NK-92 treated with Interleukin-12 subunit alpha and Interleukin-12 subunit beta, amount 100 ng/mL, for 24 hours (cell line): ENCODE data around the gene ANAPC16.
A peak's percentile ranks its signal among the peaks of the same experiment; 100 is the strongest.
"Not testable (repeated sequence)": the region's sequence is repeated elsewhere in the genome, so short reads cannot be mapped to it uniquely, and the experiment has no call there.

ENCODE experiments used
- DNase-seq: peaks from one replicate; lab custom pipeline; 2025; lab: John Stamatoyannopoulos, UW

ANAPC16 gene

DNA sequence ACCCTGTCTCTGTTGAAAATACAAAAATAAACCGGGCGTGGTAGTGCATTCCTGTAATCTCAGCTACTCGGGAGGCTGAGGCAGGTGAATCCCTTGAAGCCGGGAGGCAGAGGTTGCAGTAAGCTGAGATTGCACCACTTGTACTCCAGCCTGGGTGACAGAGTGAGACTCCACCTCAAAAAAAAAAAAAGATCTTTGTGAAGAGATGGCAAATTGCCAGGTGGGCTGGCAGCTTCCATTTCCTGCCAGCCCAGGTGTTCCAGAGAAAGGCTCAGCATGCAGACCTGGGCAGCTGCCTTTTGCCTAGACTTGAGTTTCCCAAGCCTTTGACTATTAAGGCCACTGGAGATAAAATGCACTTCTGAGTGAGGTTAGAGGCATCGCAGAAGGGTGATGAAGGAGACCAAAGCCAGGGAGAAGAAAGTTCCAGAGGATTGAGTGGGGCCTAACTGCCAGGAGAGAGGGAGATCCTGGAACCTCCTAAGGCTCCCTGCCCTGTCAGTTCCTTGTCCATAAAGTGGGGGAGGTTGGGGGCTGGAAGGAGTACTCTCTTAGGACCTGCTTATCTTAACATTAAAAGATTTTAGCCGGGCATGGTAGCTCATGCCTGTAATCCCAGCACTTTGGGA is 47.9 kb downstream of the ANAPC16 start:
- DNase-seq, result no peak

DNA sequence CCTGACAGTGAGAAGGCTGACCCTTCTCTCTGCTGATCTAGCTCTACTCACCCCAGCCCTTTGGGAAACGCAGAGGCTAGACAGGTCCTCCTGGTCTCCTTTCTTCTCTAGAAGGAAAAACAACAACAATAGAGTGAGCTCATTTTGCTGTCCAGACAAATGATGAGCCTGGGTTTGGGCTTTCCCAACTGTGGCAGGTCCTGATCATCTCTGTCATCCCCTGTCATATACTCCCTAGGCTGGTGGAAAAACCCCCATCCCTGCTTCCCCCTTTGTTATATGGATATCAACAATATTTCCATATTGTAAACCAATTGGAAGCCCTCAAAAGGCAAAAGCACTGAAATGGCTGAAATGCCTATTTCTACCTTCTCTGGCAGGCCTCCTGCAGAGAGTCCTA is 48.7 kb downstream of the ANAPC16 start:
- no peak for DNase-seq

DNA sequence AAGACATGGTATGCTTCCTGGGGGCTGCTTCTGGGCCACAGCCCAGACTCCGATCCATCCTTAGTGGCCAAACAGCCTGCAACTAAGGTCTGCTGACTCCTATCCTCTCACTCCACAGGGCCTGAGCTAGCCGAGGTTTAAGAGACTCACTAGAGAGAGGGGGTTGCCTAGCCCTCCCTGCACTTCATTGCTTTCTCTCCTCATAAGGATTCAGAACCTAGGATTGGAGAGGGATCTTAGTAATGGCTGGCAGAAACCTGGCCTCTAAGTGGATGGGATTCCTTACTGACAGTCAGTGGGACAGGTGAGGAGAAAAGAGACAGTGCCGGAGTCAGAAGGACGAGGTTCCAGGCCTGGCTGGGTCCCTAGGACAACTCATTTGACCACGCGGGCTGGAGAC is 49.7 kb downstream of the ANAPC16 start:
- no peak for DNase-seq

DNA sequence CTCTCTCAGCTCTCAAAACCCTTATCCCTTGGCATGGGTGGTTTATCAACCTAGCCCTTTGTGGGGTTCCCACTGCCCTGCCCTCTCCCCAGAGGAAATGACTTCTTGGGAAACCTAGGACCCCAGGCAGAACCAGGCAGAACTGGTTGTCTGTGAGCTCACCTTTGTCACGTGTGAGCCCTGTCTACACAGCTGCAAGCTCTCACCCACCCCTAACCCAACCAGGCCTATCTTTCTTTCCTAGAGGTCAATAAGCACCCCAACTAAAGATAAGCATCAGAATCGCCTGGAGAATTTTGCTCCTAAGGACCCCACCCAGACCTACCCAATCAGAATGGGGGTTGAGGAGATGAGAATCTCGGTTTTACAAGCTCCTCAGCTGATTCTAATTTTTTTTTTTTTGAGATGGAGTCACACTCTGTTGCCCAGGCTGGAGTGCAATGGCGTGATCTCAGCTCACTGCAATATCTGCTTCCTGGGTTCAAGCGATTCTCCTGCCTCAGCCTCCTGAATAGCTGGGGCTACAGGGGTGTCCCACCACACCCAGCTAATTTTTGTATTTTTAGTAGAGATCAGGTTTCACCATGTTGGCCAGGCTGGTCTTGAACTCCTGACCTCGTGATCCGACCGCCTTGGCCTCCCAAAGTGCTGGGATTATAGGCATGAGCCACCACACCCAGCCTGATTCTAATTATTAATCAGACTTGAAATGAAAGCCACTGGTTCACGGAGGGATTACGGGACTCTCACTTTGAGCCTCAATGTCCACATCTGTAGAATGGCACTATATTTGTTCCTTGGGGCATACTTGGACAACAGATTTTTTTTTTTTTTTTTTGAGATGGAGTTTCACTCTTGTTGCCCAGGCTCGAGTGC is 50.4 kb downstream of the ANAPC16 start:
- no peak for DNase-seq

DNA sequence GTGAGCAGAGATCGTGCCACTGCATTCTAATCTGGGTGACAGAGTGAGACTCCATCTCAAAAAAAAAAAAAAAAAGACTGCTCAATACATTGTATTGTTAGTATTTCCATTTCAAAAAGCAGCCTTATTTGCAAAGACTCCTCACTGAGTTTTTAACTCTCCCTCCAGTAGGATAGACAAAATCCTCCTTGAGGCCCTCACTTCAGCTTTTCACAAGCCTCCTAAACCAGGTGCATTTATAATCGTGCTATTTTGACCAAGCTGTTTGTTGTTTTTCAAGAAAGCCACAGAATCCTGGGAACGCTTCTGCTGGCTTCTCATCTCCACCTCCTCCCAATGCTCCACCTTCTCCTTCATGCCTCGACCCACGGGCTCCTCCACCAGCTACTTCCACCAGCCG is 51.6 kb downstream of the ANAPC16 start:
- DNase-seq, result no peak

DNA sequence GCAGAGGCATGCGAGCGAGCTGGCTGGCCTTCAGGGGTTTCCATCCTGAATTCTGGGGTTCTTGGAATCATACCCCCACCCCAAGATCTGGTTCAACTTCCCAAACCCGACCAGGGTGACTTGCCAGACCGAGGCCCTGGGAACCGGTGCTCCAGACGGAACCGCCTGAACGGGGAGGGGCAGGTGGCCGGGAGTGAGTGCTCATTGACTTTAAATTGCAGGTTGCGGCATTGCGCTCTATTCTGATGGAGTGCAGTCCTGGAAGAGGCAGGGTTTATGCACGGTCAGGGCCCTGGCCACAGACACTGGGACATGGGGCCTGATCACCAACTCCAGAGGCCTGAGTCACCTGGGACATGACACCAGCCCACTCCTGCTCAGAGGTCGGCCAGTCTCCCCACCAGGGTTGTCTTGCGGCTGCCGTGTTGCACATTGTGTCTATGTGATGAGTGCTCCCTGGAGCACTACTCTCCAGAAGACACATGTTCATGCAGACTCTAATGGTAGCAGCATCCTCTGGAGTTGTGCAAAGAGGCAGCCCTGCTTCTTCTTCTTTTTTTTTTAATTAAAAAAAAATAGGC is 52.1 kb downstream of the ANAPC16 start:
- DNase-seq, result no peak

DNA sequence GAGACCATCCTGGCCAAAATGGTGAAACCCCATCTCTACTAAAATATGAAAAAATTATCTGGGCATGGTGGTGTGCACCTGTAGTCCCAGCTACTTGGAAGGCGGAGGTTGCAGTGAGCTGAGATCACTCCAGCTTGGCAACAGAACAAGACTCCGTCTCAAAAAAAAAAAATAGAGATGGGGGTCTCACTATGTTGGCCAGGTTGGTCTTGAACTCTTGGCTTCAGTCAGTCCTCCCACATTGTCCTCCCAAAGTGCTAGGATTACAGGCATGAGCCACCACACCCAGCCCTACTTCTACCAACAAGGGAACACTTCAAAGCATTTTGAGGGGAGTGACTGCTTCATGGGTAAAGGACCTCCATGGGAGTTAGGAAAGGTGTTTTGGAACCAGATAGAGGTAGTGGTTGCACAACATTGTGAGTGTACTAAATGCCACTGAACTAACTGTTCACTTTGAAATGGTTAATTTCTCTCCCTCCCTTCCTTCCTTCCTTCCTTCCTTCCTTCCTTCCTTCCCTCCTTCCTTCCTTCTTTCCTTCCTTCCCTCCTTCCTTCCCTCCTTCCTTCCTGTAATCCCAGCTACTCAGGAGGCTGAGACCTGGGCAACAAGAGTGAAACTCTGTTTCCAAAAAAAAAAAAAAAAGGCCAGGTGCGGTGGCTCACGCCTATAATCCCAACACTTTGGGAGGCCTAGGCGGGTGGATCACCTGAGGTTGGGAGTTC is 52.8 kb downstream of the ANAPC16 start:
- not testable (repeated sequence) for DNase-seq

DNA sequence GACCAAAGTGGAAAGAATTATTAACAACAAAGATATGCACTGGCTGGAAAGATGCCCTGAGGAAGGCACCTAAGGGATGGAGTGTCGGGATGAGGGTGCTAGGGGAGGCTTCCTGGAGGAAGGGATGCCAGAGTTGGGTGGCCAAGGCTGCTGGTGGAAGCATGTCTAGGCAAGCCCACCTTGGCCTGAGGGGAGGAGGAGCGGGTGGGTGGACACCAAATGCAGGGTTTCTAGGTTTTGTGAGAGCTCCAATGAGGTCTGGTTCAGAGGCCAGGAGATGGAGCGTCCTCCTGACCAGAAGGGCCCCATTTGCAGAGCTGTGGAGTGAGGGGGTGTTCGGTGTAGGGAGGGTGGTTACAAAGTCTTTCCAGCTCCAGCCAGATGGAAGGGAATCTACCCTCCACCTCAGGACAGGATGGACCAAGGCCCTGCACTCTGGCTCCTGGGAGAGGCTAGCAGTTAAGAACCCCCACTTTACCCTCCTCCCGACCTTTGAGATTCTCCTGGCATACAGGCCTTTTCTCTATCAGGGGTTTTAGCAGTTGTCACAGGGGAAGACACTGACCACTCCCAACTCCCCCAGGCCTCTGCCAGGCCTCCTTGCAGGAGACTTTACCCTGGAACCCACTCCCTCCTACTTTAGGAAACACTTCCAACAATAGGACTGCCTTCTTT is 54.9 kb downstream of the ANAPC16 start:
- DNase-seq, result no peak

DNA sequence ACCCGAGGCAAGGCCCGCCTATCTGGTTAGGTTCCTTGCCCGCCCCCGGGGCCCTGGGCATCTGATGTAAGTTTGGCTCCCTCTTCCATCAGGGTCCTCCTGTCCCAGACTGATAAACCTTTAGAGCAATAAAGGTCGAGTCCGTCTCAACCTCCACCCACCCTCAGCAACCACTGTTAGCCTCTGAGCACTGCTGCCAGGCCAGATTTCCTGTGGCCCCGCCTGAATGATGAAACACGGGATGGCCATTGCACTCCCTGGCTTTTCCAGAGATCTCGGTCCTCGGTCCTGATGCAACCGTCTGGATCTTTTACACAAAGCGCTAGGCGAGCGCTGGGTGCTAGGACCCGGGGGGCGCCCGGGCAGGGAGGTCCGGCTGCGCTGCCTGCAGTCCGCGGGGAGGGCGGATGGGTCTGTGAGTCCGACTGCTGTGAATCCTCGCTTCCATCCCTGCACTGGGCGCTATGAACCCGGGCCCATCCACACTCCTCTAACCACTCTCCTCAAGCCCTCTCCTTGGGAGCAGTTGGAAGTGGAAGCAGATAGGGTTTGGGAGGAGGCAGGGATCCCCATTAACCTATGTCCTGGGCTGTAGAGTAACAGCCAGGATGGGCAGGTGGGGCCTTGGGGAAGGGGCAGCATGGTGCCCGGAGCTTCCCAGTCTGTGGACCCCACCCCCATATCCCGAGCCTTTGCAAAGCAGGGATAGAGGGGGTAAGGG is 57.0 kb downstream of the ANAPC16 start:
- DNase-seq, result peak; percentile 92

DNA sequence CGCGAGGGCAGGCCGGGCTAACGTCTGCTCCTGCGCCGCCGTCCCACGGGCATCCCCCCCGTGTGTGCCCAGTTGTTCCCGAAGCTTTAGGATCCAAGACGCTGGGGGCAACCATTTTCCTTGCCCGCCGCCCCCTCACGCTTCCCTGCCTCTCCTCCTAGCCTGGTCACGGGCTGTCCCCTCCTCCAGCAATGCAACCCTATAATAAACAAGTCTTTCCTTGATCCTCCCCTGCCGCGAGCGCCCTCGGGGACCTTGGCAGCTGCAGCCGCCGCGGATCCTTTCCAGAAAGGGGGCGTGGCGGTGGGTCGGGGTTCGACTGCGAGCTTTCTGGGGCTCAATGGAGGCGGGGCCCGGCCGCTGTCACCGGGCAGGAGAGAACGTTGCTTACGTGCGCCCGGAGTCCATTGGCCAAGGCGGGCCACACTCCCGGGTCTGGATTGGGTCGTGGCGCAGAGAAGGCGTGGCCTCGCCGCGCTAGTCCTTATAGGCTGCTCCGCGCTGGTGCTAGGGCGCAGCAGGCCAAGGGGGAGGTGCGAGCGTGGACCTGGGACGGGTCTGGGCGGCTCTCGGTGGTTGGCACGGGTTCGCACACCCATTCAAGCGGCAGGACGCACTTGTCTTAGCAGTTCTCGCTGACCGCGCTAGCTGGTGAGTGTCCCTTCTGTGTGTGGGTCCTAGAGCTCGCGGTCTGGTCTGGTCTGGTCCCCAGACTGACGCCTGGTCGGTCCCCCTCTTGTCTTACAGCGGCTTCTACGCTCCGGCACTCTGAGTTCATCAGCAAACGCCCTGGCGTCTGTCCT is 57.8 kb downstream of the ANAPC16 start, which contains the start of gene DDIT4:
TSS of gene DDIT4 (plus strand) at position 515 of the 803 bp plus-strand sequence. CDS start 293 bp downstream, outside the sequence.
- DNase-seq, result peak; percentile 98

DNA sequence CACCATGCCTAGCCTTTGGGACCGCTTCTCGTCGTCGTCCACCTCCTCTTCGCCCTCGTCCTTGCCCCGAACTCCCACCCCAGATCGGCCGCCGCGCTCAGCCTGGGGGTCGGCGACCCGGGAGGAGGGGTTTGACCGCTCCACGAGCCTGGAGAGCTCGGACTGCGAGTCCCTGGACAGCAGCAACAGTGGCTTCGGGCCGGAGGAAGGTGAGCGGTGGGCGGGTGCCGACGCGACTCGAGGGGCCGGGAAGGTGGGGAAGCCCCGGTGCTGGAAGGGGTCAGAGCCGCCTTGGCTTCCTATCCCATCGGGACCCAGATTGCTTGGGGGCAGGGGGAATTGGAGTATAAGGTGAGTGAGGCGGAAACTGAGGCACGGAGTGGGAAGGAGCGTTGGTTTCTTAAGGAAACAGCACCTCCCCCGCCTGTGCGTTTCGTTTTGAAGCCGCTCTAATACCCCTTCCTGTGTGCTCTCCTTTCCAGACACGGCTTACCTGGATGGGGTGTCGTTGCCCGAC is 58.5 kb downstream of the ANAPC16 start:
- DNase-seq, result peak; percentile 61

DNA sequence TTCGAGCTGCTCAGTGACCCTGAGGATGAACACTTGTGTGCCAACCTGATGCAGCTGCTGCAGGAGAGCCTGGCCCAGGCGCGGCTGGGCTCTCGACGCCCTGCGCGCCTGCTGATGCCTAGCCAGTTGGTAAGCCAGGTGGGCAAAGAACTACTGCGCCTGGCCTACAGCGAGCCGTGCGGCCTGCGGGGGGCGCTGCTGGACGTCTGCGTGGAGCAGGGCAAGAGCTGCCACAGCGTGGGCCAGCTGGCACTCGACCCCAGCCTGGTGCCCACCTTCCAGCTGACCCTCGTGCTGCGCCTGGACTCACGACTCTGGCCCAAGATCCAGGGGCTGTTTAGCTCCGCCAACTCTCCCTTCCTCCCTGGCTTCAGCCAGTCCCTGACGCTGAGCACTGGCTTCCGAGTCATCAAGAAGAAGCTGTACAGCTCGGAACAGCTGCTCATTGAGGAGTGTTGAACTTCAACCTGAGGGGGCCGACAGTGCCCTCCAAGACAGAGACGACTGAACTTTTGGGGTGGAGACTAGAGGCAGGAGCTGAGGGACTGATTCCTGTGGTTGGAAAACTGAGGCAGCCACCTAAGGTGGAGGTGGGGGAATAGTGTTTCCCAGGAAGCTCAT is 59.0 kb downstream of the ANAPC16 start:
- DNase-seq, result peak; percentile 55

DNA sequence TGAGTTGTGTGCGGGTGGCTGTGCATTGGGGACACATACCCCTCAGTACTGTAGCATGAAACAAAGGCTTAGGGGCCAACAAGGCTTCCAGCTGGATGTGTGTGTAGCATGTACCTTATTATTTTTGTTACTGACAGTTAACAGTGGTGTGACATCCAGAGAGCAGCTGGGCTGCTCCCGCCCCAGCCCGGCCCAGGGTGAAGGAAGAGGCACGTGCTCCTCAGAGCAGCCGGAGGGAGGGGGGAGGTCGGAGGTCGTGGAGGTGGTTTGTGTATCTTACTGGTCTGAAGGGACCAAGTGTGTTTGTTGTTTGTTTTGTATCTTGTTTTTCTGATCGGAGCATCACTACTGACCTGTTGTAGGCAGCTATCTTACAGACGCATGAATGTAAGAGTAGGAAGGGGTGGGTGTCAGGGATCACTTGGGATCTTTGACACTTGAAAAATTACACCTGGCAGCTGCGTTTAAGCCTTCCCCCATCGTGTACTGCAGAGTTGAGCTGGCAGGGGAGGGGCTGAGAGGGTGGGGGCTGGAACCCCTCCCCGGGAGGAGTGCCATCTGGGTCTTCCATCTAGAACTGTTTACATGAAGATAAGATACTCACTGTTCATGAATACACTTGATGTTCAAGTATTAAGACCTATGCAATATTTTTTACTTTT is 59.7 kb downstream of the ANAPC16 start:
- peak; percentile 44 for DNase-seq

DNA sequence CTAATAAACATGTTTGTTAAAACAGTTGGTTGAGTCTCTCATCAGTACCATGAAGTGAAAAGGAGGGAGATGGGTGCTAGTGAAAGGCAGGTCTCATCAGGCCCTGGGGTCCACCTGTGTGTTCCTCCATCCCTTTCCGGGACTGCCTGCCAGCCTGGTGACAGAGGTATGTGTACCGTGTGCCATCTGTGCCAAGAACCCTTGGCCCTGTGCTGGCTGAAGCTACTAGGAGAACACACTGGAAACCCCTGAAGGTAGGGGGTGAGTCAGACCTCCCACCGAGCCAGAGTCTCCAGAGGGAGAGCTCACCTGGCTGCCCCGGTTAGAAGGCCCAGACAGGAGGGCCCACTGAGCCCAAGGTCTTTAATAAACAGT is 60.2 kb downstream of the ANAPC16 start:
- DNase-seq, result peak; percentile 34

DNA sequence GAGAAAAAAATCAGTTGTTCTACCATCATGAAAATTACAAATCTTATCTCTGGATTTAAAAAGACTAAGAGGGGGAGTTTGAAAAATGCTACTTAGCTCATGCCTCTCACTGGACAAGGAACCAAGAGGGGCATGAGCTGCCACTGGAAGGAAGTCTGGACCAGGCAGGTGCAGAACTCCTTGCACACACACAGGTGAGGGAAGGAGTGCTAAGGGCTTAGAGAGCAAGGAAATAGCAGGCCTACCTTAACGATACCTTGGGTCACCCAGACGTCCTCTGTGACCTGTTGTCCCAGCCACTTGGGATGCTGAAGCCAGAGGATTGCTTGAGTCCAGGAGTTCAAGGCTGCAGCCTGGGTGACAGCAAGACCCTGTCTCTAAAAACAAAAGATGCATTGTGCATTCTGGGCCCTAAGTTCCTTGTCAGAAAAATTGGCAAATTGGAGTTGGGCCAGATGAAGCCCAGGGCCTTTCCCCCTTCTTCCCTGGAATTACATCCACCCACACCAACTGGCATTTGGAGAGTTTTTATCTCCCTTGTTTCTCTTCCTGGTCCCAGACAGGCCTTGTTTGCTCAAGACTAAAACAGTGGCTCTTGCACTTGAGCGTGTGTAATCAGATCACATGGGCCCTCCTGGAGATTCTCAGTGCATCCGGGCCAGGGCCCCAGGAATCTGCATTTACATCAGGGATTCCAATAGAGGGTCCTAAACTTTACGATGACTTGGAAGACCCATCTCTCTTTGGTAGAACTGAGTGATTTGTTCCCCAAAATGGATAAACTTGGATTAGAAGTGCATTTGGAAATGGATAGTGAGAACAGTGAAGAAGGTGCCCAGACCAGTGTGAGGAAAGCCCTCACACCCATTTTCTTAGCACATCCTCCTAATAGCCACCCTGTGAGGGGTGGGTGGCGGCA is 60.9 kb downstream of the ANAPC16 start:
- peak; percentile 16 for DNase-seq

DNA sequence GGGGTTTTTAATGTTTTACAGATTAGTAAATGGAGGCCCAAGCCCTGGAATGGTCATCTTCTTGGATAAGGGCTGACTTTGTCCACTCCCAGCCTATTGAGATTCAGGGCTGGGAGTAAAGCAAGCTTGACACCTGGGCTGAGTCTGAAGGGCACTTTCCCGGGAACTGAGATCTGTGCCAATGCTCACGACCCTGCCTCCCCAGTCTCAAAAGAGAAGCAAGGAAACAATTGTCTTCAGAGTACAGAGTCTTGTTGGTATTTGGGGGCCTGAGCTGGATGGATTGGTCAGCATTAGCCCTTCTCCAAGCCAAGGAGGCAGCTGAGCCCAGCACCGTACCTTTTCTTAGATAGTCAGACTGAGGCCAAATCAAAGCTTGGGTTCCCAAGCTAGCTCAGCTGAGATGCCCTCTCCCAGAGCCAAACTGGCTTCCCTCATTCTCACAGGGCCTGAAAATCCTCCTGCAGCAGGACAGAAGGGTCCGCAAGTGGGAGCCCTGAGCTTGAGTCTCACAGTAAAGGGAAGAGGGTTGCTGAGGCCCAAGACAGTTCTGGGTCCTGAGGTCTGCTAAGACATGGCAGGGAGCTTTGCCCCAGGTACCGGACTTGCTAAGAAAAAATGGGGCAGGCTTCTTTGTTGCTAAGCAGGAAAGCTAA is 61.7 kb downstream of the ANAPC16 start:
- DNase-seq, result no peak

DNA sequence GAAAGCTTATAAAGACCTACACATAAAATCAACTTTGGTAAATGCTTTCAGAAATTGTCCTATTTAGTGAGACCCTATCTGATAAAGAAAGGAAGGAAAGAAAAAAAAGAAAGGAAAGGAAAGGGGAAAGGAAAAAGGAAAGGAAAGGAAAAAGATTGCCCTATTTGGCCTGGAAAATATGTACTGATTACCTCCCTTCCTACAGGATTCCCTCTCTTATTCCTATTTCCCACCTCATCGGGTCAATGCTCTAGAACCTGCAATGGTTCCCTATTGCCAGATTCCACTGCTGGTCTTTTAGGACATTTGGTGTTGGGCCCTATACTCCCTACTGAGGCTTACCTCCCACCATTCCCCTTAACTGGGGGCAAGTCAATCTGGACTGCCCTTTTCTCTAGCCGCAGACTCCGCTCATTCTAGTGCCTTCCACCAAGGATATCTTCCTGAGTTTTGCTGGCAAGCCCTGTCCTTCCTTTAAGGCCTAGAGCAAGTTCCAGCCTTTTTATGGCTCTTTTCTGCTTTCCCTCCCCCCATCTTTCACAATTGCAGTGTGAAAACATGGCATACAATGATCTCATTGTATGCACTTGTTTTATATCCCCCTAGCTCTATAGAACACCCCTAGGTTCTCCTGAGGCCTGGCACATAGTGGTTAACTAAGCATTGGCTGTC is 62.3 kb downstream of the ANAPC16 start:
- no peak for DNase-seq
